HG02981 (cell line): ENCODE results near the gene SHROOM3.
A peak's percentile ranks its signal among the peaks of the same experiment; 100 is the strongest.
"Not testable (repeated sequence)": the region's sequence is repeated elsewhere in the genome, so short reads cannot be mapped to it uniquely, and the experiment has no call there.

Experiments used
- ATAC-seq: cut with Tn5 transposase; IDR thresholded peaks from one replicate; pipeline ENCODE4 v1.9.1; 2021; ENCODE audit warnings: mild to moderate bottlenecking, moderate library complexity; ENCODE audit not compliant: unreplicated experiment

SHROOM3 gene

DNA sequence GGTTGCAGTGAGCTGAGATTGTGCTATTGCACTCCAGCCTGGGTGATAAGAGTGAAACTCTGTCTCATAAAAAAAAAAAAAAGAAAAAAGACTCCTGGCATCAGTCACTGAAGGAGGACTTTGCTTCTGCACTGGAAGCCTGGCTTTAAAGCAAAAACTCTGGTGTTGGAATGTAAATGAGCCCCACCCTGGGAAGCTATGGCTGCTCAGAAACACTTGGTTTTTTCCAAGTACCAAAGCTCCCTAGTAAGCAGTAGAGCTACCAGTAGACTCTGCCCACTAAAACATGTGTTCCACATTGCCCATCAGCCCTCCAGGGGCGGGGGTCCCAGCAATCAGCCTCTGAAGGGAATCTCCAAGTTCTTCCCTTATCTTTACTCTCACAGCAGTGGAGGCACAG, 154.4 kb downstream of the SHROOM3 start:
- no peak for ATAC-seq

DNA sequence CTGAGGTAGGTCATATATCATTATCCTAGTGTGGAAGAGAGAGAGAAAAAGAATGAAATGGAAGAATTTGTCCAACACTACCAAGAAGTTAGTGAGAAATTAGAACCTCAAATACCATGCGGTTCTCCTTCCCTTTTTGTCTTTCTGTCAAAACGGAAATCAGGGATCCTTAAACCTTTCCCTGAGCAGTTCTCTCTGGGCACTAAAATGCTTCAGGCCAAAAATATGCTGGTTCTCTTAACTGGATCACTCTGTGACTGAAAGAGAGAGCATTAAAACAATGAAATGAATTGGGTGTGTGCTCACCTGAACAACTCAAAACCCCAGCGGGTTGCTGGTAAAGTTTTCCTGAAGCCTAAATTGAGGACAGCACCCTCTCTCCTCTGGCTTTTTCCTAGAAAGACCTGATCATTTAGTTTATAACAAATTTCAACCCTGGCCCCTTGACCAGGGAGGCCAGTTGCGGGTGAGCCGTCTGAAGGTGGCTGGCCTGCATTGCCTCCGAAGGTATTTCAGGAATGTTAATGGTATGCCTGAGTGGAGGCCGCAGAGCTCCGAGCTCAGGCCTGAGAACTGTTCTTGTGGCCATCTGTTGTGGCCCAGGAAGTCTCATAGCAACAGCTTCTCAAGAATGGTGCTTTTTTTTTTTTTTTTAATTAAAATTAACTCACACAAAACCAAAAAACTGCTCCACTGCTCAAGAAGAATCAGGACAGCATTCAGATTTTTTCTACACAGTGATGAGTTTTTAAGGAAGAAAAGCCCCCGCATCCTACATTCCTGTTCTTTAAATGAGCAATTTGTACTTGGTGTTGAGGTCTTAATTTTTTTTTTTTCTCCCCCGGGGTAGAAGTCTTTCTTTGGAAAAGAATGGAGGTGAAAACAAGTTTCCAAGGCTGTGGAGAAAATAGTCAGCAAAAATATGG, 155.1 kb downstream of the SHROOM3 start:
- no peak for ATAC-seq

DNA sequence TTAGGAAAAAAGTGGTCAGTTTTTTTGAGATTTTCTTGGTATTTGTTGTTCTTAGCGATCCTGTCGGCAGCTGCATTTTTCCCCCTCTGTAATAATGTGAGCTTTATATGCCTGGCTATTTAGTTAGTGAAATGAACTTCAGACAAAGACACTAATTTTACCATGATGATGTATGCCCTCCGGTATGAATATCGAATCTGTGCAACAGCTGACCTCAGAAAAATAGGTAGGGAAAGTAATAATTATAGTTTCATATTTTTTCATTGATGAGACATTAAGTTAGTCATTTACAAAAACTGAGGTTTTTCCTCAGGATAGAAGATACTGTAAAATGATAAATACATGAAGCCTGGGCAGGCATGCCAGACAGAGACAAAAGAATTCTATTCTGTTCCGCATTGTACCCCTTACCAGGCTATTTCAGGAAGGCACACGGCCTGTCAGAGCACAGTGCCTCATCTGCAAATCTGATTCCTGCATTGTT, 155.8 kb downstream of the SHROOM3 start:
- ATAC-seq: no peak

DNA sequence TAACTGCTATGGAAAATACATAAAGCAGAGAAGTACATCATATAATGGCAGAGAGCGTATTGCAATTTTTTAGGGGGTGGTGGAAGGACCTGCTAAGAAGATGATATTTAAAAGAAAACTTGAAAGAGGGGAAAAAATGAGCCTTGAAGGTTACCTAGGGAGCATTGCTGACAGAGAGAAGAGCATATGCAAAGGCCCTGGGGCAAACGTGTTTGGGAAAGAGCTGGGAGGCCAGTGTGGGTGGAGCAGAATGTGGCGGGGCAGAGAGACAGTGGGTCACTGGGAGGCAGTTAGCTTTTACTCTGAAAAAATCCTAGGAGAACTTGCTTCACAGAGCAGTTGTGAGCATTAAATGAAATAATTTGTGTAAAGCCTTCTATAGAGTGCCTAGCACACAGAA, 157.0 kb downstream of the SHROOM3 start:
- no peak for ATAC-seq

DNA sequence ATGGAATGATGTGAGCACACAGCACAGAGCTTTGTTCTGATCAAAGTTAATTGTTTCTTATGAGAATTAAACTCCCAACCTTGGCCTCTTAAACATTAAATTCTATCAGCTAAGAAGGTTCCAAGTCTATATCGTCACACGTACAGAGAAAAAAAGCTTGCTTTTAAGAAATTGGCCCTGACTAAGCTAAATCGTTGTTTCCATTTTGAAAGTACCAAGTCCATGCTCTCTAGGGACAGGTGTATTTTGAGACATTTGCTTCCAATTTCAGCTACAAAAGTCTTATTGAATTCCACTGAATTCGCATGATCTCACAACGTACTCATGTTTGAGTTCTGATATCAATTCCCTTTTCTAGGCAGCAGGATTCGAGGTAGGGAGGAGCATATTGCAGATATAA, 157.4 kb downstream of the SHROOM3 start:
- ATAC-seq: no peak

- no peak for ATAC-seq
Observed at GRCh38 chr4:76594173-76594572, 159.1 kb downstream of the SHROOM3 start.

GRCh38 chr4:76595435-76595834, 160.4 kb downstream of the SHROOM3 start:
- ATAC-seq: no peak

GRCh38 chr4:76596713-76597112, 161.7 kb downstream of the SHROOM3 start:
- no peak for ATAC-seq

- no peak for ATAC-seq
Observed at GRCh38 chr4:76597423-76597979, 162.5 kb downstream of the SHROOM3 start.

DNA sequence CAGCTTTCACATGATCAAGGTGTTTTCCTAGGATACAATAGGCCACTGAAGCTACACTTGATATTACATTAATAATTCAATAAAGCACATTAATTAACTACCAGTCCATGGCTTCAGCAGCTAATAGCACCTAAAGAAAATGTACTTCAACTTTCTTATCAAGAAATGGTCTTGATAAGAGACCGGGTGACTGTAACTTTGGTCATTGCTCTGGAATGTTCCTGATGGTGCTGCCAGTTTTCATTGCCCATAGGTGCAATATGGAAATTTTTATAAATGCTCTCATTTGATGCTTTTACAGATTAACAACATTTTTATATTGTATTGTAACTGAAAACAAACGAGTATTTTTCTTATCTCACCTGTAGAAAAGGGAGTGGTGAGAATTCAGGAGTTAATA, 165.4 kb downstream of the SHROOM3 start:
- ATAC-seq: no peak

DNA sequence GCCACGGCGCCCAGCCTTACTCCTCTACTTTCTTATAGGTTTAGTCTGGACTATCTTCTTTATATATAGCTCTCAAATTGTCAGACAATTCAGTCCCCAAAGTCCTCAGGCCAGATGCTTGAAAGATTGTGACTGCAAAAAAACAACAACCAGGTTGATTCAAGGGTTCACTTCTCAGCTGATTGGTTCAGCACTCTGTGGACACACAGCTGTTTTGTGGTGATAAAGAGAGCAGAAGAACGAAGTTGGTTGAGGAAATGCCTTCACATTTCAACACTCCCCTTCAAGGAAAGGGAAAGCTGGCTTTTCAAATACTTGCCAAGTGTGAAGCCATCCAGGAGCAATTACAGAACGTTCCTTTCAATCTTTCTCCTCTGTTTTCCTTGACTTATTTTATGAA, 166.8 kb downstream of the SHROOM3 start:
- ATAC-seq: no peak

- ATAC-seq: no peak
Observed at GRCh38 chr4:76605099-76605563, 170.1 kb downstream of the SHROOM3 start.

- ATAC-seq: no peak
Observed at GRCh38 chr4:76606645-76607265, 171.7 kb downstream of the SHROOM3 start.

- ATAC-seq: peak; percentile 84
Observed at GRCh38 chr4:76607266-76607799, 172.3 kb downstream of the SHROOM3 start.

DNA sequence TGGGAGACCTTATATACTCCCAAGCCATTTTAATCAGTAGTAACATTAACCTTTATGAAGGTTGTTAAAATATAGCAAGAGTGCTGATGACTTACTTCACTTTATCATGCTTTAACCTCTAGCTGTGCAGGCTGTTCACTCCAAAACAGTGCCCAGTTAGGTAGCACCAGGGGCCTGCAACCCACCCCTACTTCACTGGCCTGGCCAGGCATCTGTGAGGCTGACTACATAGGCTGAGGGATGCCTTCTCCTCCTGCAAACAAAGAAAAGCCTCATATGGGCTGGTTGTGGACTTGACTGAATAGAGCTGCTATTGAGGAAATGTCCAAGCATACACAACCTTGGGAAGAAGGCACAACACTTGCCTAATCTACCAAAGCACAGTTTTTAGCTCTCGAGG, 172.8 kb downstream of the SHROOM3 start:
- no peak for ATAC-seq

DNA sequence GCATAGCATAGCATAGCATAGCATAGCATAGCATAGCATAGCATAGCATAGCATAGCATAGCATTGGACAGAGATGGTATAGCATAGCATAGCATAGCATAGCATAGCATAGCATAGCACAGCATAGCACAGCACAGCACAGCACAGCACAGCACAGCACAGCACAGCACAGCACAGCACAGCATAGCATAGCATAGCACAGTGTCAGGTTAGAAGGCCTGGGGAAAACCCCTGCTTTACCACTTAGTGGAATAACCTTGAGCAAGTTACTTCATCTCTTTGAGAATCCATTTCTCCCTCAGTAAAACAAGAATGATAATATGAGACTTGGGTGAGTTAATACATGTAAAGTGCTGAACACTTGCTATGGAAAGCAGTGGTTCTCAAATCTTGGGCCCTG, 173.5 kb downstream of the SHROOM3 start:
- not testable (repeated sequence) for ATAC-seq

- no peak for ATAC-seq
Observed at GRCh38 chr4:76610751-76611547, 175.9 kb downstream of the SHROOM3 start.

GRCh38 chr4:76611616-76612207, 176.7 kb downstream of the SHROOM3 start:
- ATAC-seq: no peak

DNA sequence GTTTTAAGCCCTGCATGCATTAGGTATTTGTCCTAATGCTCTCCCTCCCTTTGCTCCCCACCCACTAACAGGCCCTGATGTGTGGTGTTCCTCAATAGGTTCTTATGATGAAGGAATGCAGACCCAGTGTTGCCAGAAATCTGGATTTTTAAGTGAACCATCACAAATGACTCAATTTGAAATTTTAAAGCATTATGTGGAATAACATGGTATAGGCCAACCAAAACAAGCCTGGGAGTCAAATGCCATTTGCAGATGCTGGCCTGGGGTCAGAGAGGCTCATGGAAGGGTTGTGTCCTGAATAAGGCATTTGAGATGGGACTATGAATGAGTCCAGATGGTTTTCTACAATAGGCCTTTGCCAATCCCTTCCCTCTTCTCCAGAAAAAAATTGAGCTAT, 179.6 kb downstream of the SHROOM3 start:
- no peak for ATAC-seq

- no peak for ATAC-seq
Observed at GRCh38 chr4:76615999-76616398, 181.0 kb downstream of the SHROOM3 start.
